Stimulated activated CD4-positive, alpha-beta T cell treated with anti-CD3 and anti-CD28 coated beads, Interleukin-4, amount 100 ng/mL, for 1 hour (primary cell): ENCODE results near the gene ADM.

Source experiments
- DNase-seq: peaks from one replicate; pipeline ENCODE4 v3.0.0-alpha.2; 2020

The ADM gene

DNA sequence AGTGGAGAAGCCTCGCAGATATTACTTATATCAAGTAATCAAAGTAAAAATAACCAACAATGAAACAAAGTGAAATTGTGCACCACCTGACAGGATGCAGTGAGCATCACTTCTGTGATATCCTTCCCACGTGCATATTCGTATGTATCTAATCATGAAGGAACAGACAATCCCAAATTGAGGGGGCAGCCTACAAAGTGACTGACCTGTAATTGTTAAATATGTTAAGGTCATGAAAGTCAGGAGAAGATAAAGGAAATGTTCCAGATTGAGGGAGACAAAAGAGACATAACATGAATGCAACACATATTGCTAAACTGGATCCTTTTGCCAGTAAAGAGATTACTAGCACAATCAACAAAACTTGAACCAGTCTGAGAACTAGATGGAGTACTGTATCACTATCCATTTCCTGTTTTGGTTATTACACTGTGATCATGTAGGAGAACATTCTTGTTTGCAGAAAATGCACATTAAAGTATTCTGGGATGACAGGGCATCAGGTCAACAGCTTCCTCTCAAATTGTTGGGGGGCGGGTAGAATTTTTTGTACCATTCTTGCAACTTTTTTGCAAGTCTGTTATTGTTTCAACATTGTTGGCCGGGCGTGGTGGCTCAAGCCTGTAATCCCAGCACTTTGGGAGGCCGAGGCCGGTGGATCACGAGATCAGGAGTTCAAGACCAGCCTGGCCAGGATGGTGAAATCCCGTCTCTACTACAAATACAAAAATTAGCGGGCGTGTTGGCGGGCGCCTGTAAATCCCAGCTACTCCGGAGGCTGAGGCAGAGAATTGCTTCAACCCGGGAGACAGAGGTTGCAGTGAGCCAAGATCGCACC is 12.9 kb upstream of the ADM start:
- no peak for DNase-seq

DNA sequence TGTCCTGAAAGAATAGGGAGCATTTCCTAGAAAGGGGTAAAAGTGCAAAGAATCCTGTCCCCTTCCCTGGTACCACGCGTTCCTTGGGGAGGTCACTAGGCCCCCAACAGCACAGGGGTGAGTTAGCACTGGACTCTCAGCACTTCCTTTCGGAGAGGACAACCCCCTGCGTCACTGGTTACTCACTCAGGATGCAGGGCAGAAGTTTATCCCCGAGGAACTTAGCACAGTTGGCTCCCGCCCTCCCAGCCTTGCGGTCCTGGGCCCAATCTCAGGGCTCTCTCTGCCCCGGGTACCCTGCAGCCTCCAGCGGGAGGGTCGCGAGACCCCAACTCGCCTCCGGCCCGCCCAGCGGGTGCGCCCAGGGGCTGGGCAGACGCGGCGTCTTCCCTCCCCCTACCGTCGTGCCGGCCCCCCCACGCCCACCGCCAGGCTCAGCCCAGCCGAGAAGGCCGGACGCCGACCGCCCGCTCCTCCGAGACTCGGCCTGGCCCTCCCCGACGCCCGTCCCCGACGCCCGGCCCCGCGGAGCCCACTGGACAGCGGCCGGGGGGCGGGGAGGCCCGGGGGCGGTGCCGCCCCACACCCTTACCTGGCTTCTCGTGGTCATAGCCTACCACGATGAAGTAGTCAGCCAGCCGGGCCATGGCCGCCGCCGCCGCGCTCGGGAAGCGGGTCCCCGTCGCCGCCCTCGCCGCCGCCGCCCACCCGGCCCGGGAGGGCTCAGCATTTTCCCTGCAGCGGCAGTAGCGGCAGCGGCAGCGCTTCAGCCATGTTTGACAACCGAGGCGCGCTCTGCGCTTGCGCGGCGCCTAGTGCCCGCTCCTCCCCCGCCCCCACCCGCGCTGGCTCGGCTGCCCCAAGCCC is 11.2 kb upstream of the ADM start, which contains the start of gene SBF2:
Gene SBF2 (minus strand): TSS at position 797 of the 867 bp plus-strand sequence. CDS start 150 bp downstream, at position 647.
- DNase-seq, result peak; percentile 85

DNA sequence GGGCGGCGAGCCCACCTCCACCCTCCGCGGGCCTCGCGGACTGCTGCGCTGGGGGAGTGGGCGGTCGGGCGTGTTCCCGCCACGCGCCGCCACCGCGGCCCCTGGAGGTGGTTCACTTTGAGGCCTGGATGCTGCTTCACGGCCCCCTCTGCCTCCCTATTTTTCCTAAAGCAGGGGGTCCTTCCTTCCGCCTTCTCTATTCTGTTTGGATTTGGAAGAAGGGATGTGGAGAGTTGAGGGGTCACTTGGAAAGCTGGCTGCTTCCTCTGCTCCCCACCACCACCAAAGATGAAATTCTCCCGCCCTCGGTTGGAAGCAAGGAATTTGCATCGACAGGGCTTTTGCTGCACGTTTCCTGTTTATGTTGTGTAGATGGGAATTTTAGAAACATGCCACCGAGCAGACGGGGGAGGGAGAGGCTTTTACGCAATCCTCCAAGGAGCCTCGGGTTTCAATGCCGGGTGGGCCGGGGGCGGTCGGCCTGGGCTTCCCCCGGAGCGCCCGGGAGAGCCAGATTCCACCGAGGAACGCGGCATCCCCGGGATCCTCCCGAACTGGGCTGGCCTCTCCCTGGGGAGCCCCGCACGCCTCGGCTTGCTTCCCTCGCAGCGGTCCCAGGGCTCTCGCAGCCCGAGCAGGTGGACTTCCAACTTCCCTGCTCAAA is 10.5 kb upstream of the ADM start:
- no peak for DNase-seq

DNA sequence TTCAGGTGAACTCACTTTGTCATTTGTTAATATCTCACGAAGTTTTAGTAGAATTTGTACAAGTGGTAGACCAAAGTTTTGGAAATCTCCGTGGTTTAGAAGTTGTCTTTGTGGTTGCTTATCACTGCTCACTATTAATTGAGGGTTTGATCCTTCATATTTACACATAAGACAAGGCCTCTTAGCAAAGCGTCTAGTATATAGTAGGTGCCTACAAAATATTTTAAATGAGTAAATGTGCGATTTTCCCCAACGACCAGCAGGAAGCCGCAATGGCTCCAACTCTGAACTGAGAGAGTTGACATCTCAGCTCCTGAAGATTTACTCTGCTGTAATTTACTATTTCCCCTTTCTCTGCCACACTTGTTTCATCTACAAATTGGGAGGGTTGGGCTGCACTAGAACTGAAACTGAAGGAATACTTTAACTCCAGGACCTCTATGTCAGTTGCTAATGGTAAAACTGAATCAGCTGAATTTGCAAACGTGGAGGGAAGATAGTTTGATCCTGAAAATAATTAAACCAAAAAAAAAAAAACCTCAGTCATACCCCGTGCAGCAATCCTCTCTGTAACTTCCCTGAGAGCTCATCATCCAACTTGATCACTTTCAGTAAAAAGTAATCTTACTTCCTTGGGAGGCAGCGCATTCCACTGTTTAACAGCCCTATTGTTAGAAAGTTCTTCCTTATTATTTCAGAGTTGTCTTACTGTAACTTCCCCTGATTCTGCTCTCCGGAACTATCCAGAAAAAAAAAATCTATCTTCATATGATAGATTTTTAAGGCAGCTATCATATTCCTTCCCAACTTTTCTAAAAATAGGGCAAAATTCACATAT is 9.6 kb upstream of the ADM start:
- no peak for DNase-seq

DNA sequence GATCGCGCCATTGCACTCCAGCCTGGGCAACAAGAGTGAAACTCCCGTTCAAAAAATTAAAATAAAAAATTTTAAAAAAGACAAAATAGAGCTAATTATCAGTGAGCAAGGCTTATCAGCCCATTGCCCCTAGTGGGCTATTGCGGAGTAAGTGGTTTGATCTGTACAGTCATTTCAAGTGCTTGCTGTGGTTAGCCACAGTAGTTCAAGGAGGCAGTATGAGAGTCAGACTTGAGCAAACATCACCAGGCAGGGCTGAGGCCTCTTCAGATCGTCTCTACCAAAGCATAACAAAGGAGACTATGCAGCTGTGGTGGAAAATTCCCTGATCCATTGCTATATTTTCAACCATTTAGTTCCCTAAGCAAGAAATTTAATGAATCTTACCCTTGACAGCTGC is 6.5 kb upstream of the ADM start:
- DNase-seq, result peak; percentile 22

DNA sequence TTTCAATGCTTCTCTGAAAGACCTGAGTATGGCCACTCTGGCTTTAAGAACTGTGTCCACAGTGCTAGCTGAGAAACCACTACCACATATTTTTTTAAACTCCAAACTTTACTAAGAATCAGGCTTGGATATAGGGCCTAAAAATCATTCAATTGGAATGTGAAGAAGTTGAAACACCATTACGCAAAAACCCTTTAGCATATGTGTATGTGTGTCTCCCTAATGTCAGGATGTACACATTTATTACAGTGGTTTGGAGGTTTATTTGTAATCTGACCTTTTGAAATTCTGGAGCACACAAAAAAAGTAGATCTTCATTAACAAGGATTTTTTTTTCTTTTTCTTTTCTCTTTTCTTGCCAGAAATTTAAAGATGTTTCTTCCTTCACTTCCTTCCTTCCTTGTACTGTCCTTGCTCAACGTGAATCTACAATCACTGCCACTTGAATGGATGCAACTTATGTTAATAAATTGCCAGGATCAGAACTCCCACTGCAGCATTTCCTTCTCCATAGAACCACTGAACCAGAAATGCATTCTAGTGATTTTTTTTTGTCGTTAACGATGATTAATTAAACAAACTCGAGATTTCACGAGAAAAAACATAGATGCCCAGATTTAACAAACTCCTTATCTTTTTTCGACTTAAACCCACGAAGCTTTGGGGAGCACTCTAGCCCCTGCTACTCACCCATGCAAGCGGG is 3.1 kb upstream of the ADM start:
- DNase-seq, result no peak

DNA sequence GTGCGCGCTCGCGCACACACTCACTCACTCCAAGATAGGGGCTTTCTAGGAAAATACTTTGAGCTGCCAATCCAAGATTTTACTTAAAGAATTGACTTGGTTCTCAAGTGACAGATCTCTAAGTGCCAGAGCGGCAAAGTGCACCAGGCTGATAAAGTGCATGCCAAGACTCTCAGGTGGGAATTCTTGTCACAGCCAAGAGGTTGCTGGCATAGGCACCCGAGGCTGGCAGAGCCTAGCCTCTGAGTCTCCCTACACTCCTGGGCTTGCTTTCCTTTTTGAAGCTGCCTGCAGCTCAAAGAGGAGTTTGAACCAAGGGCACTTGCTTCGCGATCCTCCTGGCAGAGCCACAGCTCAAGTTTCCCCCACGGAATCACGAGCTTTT is 2.5 kb upstream of the ADM start:
- no peak for DNase-seq

DNA sequence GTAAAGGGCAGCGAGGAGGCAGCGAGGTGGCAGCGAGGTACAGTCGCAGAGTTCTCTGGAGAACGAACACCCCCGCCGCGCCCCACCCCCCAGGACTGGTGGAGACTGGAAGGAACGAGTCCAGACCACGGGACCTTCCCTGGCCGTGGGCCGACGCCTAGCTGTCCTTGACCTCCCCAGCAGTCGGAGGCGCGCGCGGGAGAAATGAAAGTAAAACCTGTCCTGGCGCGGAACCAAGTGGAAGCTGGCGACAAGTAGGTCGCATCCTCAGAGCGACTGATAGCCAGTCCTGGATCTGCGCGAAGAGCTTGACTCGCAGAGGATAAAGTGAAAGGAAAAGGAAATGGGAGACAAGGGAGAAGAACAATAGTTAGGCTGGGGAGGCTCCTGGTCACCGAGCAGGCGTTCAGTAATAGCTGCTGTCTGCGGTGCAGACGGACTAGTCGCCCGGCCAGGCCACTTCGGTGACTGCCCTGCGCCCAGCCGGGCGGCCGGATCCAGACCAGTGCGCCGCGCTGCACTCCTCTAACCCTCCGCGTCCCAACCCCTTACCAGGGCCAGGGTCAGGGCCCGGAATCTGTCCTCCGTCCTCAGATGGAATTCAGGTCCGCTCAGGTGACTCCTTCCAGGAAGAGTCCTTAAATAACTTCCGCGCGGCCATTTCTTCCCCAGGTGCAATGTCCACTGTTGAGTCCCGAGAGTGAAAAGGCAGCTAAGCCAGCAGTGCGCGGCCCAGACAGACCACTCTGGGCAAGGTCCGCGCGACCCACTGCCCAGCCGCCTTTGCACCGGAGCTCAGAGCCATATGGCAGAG is 1.9 kb upstream of the ADM start:
- peak; percentile 63 for DNase-seq

DNA sequence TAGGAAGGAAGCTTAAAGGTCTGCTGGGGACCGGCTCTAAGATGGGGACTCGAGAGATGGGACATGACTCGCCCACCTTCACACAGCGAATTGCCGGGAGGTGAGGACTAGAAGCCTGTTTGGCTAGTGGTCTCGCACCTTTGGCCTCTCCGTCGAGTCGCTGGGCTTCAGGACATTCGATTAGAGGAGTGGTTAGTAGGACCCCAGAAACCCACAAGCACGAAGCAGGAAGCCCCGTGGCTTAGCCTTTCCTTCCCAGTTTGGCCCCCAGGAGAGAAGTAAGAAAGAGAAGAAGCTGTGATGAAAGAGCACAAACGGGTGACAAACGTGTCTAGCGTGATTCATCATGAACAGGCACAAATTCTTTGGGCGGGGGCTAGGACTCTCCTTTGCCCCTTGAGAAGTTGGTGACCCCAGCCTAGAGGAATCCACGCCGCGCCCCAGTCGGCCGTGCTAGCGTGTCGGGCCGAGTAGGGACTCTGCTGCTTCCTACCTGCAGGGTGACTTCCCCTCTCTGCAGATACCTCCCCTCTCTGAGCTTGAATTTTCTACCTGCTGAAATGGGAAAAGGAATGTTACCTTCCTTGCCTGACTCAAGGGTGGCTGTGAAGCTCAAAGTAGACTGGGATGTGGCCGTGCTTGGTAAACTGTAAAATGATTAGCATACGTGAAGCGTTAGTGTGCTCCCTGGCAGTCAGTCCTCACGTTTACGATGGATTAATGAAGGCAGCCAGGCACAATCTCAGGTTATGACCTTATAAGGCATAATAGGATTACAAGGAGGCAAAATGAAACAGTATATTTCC is 1.1 kb upstream of the ADM start:
- DNase-seq, result peak; percentile 24

DNA sequence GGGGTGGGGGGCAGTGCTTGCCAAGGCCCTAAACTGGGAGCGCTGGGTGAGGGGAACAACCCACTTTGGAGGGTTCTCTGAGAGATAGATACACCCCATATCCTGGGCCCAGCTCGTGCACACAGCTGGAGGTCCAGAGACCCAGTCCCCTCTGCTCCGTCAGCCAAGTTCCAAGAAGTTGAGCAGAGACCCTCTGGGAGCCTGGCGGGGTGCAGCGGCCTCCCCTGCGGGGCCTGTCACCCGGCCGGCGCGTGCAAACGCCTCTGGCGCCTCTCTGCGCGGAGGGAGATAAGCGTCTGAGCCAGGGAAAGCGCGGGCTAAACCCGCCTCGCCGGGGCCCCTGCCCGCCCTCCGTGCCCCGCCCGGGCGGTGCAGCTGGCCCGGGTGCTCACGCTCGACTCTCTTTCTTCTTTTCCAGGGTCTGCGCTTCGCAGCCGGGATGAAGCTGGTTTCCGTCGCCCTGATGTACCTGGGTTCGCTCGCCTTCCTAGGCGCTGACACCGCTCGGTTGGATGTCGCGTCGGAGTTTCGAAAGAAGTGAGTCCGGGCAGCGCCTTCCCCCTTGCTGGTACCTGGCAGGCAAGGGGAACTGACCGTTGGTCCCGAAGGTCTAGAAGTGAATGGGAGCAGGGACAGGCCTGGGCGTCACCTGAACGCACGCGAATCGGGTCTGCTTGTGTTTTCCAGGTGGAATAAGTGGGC is 540 bp downstream of the ADM start:
- peak; percentile 26 for DNase-seq

DNA sequence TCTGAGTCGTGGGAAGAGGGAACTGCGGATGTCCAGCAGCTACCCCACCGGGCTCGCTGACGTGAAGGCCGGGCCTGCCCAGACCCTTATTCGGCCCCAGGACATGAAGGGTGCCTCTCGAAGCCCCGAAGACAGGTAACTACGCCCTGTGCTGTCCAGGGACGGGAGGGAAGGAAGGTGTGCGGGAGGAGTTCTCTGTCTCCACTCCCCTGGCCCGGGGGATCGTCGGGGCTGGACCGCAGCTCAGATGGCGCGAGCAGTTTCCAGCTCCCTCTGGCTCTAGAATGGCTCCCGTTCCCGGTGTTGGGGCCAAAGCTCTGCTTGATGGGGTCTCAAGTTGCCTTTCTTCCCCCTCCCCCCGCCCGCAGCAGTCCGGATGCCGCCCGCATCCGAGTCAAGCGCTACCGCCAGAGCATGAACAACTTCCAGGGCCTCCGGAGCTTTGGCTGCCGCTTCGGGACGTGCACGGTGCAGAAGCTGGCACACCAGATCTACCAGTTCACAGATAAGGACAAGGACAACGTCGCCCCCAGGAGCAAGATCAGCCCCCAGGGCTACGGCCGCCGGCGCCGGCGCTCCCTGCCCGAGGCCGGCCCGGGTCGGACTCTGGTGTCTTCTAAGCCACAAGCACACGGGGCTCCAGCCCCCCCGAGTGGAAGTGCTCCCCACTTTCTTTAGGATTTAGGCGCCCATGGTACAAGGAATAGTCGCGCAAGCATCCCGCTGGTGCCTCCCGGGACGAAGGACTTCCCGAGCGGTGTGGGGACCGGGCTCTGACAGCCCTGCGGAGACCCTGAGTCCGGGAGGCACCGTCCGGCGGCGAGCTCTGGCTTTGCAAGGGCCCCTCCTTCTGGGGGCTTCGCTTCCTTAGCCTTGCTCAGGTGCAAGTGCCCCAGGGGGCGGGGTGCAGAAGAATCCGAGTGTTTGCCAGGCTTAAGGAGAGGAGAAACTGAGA is 1.4 kb downstream of the ADM start:
- peak; percentile 16 for DNase-seq

DNA sequence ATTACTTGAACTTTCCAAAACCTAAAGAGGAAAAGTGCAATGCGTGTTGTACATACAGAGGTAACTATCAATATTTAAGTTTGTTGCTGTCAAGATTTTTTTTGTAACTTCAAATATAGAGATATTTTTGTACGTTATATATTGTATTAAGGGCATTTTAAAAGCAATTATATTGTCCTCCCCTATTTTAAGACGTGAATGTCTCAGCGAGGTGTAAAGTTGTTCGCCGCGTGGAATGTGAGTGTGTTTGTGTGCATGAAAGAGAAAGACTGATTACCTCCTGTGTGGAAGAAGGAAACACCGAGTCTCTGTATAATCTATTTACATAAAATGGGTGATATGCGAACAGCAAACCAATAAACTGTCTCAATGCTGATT is 2.1 kb downstream of the ADM start:
- DNase-seq, result no peak

DNA sequence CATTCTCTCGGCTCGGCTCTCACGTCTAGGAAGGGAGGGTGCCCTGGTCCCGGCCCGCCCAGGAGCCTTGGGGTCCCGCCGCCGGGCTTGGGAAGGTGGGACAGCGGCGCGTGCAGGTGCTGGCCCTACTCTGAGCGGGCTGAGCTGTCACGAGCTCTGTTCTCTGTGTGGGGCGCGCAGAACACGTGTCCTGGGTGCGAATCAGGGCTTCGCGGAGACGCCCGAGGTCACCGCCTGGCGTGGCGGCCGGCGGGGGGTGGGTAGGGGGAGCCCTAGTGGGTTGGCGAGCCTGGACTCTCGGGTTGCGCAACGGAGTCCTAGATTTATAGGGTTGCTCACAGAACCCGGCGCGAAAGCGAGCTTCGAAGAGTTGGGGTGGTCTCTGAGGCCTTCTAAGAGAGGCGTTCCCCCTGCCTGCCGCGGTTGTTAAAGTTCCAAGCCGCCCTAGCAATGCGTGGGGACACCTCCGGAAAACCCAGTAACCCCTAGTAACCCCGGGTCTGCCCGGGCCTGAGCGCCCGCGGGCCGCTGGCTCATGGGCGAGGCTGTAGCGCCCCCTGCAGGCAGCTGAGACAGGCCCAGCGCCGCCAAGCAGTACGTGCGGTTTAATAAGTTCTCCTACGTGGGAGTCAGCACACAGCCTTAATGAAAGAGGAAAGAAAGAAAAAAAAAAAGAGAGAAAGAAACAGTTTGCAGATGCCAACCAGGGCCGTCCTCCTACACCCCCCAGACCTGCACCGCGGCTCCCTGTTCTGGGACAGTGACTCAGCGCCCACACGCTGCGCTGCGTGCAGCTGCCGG is 2.7 kb downstream of the ADM start:
- DNase-seq, result peak; percentile 86

DNA sequence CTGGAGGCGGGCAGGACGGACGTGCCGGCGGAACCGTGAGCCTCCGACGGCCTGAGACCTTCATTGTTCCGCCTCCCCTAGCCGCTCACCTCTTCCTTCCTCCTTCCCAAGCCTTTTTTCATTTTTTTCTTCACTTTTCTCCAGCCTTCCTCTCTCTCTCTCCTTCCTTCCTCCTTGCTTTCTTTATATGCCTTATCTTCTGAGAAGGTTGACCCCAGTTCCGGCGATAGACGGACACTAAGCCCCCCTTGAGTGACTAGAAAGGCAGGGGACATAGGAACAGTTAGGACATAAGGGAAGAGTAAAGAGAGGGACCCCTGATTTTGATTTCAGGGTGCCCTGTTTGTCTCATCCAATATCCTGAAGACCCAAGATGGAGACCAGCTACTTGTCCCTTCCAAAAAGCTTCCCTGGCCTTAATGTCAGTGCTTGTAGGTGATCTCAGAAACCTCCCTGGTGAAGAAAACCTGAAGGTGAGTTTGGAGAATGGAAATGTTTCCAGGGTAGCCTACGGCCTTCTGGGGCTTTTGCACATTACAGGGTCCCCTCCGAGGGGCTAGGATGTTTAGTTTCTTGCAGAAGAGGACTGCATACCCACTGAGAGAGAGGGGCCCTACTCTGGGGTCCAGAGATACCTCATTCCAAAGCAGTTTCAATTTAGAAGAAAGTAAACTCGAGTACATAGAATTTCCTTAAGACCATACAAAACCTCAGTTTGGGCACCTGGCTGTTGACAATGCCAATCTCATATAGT is 3.5 kb downstream of the ADM start:
- no peak for DNase-seq

DNA sequence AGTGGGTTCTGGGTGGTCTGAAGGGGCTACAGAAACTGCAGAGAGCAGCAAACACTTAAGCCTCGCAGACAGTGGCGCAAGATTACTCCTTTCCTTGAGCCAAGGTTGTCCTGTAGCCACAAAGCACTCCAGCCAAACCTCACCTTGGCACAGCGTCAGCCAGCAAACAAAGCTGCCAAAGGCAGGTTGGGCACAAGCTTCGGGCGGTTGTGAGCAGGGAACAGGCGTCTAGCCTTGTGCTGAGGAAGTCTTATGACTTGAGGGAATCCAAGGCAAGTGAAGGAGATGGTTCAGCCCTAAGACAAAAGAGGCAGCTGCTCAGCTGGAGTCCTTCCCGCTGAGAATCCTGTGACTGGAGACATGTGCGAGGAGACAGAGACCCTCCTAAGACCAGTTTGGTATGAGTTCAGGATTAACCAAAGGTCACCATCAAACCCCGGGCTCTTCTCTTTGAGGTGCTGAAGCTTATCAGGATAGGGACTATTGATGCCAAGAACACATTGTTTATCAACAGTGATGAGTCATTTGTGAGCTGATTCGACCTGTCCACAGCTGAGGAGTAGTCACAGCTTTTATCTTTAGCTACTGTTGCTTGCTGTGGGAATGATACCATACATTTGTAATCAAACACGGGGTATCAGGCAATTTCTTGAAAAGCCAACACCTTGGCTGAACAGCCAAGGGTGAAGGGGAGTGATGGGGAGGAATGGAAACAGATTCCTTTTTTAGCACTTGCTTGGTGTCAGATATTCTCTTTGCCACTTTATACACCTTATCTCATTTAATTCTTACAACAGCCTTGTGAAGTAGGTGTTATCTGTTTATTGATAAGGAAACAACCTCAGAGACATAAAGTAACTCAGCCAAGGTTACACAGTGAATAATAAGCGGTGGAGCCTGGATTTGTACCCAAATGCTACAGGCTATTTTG is 4.6 kb downstream of the ADM start:
- no peak for DNase-seq
